GM12878 (cell line): ENCODE measurements around the gene BNIP3. TPM values are rescaled to one million over a fixed set of nuclear protein-coding genes. Genes with fewer than 3 reads are reported as not detected.

Experiments used
- ATAC-seq: fragments of 200-7000 bp; cut with Tn5 transposase; 3 replicates; pipeline ENCODE4 v1.9.1; 2020; ENCODE audit warnings: mild to moderate bottlenecking, moderate library complexity
- BruUV-seq: library from RNA; stranded (reverse); fragments of 400-500 nt; replicated peaks from 2 replicates; lab custom pipeline; 2021; lab: Mats Ljungman, UMichigan
- CTCF ChIA-PET: fragments of 300-600 bp; sonication (Branson Sonifier 250); formaldehyde crosslinking; extraction: SDS; loops from one replicate; lab custom pipeline; 2021; ENCODE audit warnings: inconsistent platforms; lab: Yijun Ruan, JAX
- POLR2A ChIA-PET: fragments of 350-600 bp; formaldehyde crosslinking; extraction: SDS; loops from one replicate; lab custom pipeline; 2021; ENCODE audit warnings: inconsistent platforms; lab: Charles Lee
- RAD21 ChIA-PET: fragments of 300-600 bp; sonication (Branson Sonifier 250); formaldehyde crosslinking; loops from one replicate; lab custom pipeline; 2023; ENCODE audit warnings: antibody characterized with exemption; ENCODE audit not compliant: unreplicated experiment; lab: Charles Lee
- SMC1A ChIA-PET: fragments of 300-600 bp; sonication (Branson Sonifier 250); formaldehyde crosslinking; loops from one replicate; lab custom pipeline; 2023; ENCODE audit not compliant: unreplicated experiment, uncharacterized antibody; lab: Charles Lee
- DNase-seq: peaks from one replicate; pipeline ENCODE4 v3.0.0-alpha.2; 2011; ENCODE audit warnings: low read depth, low spot score
- FAIRE-seq: peaks from 3 replicates; lab custom pipeline; 2011; peaks lifted over from hg19 to GRCh38; lab: Jason Lieb, UNC
- H2AFZ ChIP-seq: 2 replicates; pipeline ENCODE4 v1.6.0; 2011; ENCODE audit warnings: low read depth, low read length, control low read depth; ENCODE audit not compliant: control insufficient read depth
- H3K27ac ChIP-seq: 2 replicates; pipeline ENCODE4 v1.5.1; 2011; ENCODE audit warnings: control low read depth; ENCODE audit not compliant: control insufficient read depth, insufficient read depth
- H3K27me3 ChIP-seq, 2 experiments: replicated peaks in 1 of 2; 2 replicates each; pipeline versions ENCODE4 v1.6.0 to v1.6.1; 2011; ENCODE audit warnings: low read length in 1 of 2; ENCODE audit not compliant: control insufficient read depth in 2 of 2, insufficient read depth in 2 of 2
- H3K36me3 ChIP-seq, 2 experiments: 2 replicates each; pipeline ENCODE4 v1.5.1; 2011; ENCODE audit warnings: low read length in 1 of 2; ENCODE audit not compliant: control insufficient read depth in 2 of 2, insufficient read depth in 2 of 2
- H3K4me1 ChIP-seq: 2 replicates; pipeline ENCODE4 v1.6.1; 2011; ENCODE audit warnings: mild to moderate bottlenecking, low read length, moderate library complexity, mixed read lengths; ENCODE audit not compliant: control insufficient read depth, insufficient read depth
- H3K4me2 ChIP-seq: 2 replicates; pipeline ENCODE4 v1.6.0; 2011; ENCODE audit warnings: control low read depth; ENCODE audit not compliant: control insufficient read depth, insufficient read depth
- H3K4me3 ChIP-seq: fragments of 200-600 bp; sonication (generic); 2 replicates; pipeline ENCODE4 v1.5.1; 2016
- H3K79me2 ChIP-seq: 2 replicates; pipeline ENCODE4 v1.6.0; 2011; ENCODE audit warnings: low read length; ENCODE audit not compliant: control insufficient read depth, insufficient read depth
- H3K9ac ChIP-seq: 2 replicates; pipeline ENCODE4 v1.8.0; 2011; ENCODE audit warnings: low read length, control low read depth, mixed read lengths; ENCODE audit not compliant: control insufficient read depth, insufficient read depth
- H3K9me3 ChIP-seq: replicated peaks from 3 replicates; pipeline ENCODE4 v1.5.1; 2011; ENCODE audit warnings: mild to moderate bottlenecking, low read length; ENCODE audit not compliant: control insufficient read depth, insufficient read depth
- H4K20me1 ChIP-seq: 2 replicates; pipeline ENCODE4 v1.6.0; 2011; ENCODE audit not compliant: control insufficient read depth, insufficient read depth
- ATF7 ChIP-seq: fragments of 450-650 bp; IDR thresholded peaks from 2 replicates; pipeline ENCODE4 v1.6.1; 2016; ENCODE audit warnings: low read depth, mild to moderate bottlenecking
- NFYB ChIP-seq: IDR thresholded peaks from 2 replicates; pipeline ENCODE4 v1.6.1; 2011; ENCODE audit warnings: low read depth, mild to moderate bottlenecking, low read length, improper control_type of control experiment, moderate library complexity; ENCODE audit not compliant: insufficient read depth
- TBL1XR1 ChIP-seq: IDR thresholded peaks from 2 replicates; pipeline ENCODE4 v1.6.1; 2012; ENCODE audit warnings: low read depth, low read length, improper control_type of control experiment
- WGBS: methylation state at CpG from one replicate; pipeline ENCODE4 v1.1.6; 2016; ENCODE audit warnings: low lambda C conversion rate; ENCODE audit not compliant: insufficient replicate concordance, insufficient coverage; ENCODE audit errors: missing lambda C conversion rate; 5-methylcytosine and 5-hydroxymethylcytosine counted together
- in situ Hi-C: fragments of 300-500 bp; cut with MboI; formaldehyde crosslinking; loops from 9 replicates; pipeline ENCODE4 v1.14.3; 2018; ENCODE audit warnings: mixed read lengths
- intact Hi-C: fragments of 100-400 bp; cut with micrococcal nuclease; formaldehyde crosslinking; loops from one replicate; pipeline ENCODE4 v1.14.2; 2022; ENCODE audit not compliant: unreplicated experiment
- polyA plus RNA-seq, 11 experiments: library from polyadenylated mRNA; depleted of rRNA in 4 of 11; unstranded in 6 of 11; stranded (reverse) in 5 of 11; fragments of >200 nt; fragmentation: Nextera tagmentation in 4 of 11; fragmentation: Illumina TruSeq in 1 of 11; extraction: Ambion mirVana in 4 of 11; extraction: Trizol in 1 of 11; gene quantifications; 1 replicate in 1 of 11; 2 replicates in 10 of 11; pipeline versions ENCODE4 v1.2.1 to v1.2.3, GENCODE V29; 2011 to 2016; ENCODE audit warnings: inconsistent platforms in 2 of 11, missing spikeins in 2 of 11, low read depth in 1 of 11
- total RNA-seq, 4 experiments: library from RNA; depleted of rRNA in 3 of 4; stranded (reverse); fragments of >200 nt in 3 of 4; fragmentation: Illumina TruSeq in 1 of 4; extraction: Trizol in 1 of 4; gene quantifications; 2 replicates each; pipeline versions ENCODE4 v1.2.1 to v1.2.3, GENCODE V29; 2013 to 2021

The BNIP3 gene
- total and polyA plus RNA-seq, 10 of the 15 experiments (the other 5 are each of a cell fraction or from before 2014, with no cell fraction given), result 7.7 to 122 (median 29.9) TPM

- 98% methylated on average over 8 of the region's 8 CpGs for WGBS
- Histone ChIP-seq H2AFZ (no peak overlapping the region), H3K9me3 (no peaks in the 10 kb centered on the region), H3K36me3 (peaks cover 13% of the 10 kb centered on the region in 2 experiments), H3K4me2 (no peak overlapping the region), H3K4me1 (no peaks in the 10 kb centered on the region), H3K27ac (no peak overlapping the region; the same call in 1 of the 2 replicates), H3K4me3 (no peak overlapping the region), H3K79me2 (peaks cover 22% of the 10 kb centered on the region), H3K9ac (no peak overlapping the region), H4K20me1 (no peaks in the 10 kb centered on the region), H3K27me3 (no peaks in the 10 kb centered on the region)
- CTCF ChIA-PET, result no interaction called here
- no peak for TF ChIP-seq TBL1XR1
- intact Hi-C loops (no loop called here), in situ Hi-C loops (no loop called here)
- SMC1A ChIA-PET, result no interaction called here
- no peak for FAIRE-seq
- RAD21 ChIA-PET, result no interaction called here
- POLR2A ChIA-PET, result interaction anchor here (0.6 kb wide), 1 partner anchor 18 kb away, joined by 4 read pairs; no protein-coding TSS in a partner anchor
- TSS peak; percentile 40 for BruUV-seq
- ATAC-seq, result no peak
- DNase-seq, result no peak
Measured at GRCh38 chr10:131934769-131935168, 47.0 kb downstream of the BNIP3 start.

DNA sequence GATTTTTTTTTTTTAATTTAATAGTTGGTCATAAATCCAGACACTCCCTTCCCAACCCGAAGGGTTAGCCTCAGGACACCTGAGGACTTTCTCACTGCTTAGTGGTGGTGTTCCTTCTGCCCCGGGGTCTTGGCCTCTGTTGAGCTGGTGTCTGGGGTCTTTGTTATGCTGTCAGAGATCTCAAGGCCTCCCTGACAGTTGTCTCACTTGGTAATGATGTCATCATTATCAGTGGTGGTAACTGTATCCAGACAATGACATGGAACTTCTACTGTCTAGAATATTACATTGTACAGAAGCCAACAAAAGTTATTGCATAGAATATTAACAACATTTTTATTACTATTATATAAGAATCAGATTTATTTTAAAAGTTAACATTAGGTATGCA is 48.0 kb downstream of the BNIP3 start:
- TF ChIP-seq ATF7, result peak; percentile 56; the same call in 1 of the 2 replicates
- TF ChIP-seq NFYB, result no peak
- H3K9ac ChIP-seq, result no peak overlapping the region
- H3K4me1 ChIP-seq, result peaks cover 11% of the 10 kb centered on the region
- H2AFZ ChIP-seq, result no peak overlapping the region
- RAD21 ChIA-PET, result no interaction called here
- 94% methylated on average over 2 of the region's 2 CpGs for WGBS
- H3K36me3 ChIP-seq, result peaks cover 13 to 16% of the 10 kb centered on the region in 2 experiments
- DNase-seq (no peak), ATAC-seq (no peak), FAIRE-seq (no peak)
- no peaks in the 10 kb centered on the region for H3K9me3 ChIP-seq
- no peak overlapping the region for H3K27ac ChIP-seq
- SMC1A ChIA-PET, result no interaction called here
- no peak overlapping the region for H3K4me2 ChIP-seq
- no peaks in the 10 kb centered on the region for H3K27me3 ChIP-seq
- H4K20me1 ChIP-seq, result no peaks in the 10 kb centered on the region
- intact Hi-C loops, result no loop called here
- H3K4me3 ChIP-seq, result no peak overlapping the region
- in situ Hi-C loops, result no loop called here
- H3K79me2 ChIP-seq, result peaks cover 33% of the 10 kb centered on the region
- BruUV-seq, result no TSS peak
- POLR2A ChIA-PET, result no interaction called here
- CTCF ChIA-PET, result no interaction called here
